Measurements from ENCODE around the gene GPS1.
A peak's percentile ranks its signal among the peaks of the same experiment; 100 is the strongest.

GPS1 gene

GRCh38 chr17:82062984-82063368, 11.3 kb downstream of the GPS1 start:
- ATAC-seq = no peak
- TF ChIP-seq PPARA (CRISPR knock-in tag; IDR thresholded peaks at IDR 0.05; ENCODE audit: borderline replicate concordance) (no peak), RARB (CRISPR knock-in tag; IDR thresholded peaks at IDR 0.05) (no peak), CREB5 (CRISPR knock-in tag; IDR thresholded peaks at IDR 0.05; ENCODE audit: low read depth) (no peak), TOX (CRISPR knock-in tag; IDR thresholded peaks at IDR 0.05; ENCODE audit: borderline replicate concordance) (no peak), OSR1 (CRISPR knock-in tag; IDR thresholded peaks at IDR 0.05) (no peak), CSDC2 (CRISPR knock-in tag; IDR thresholded peaks at IDR 0.05) (no peak), ISL1 (CRISPR knock-in tag; IDR thresholded peaks at IDR 0.05) (no peak), POU6F1 (CRISPR knock-in tag; IDR thresholded peaks at IDR 0.05; ENCODE audit: borderline replicate concordance, low read depth) (no peak), TCF4 (CRISPR knock-in tag; IDR thresholded peaks at IDR 0.05; ENCODE audit: borderline replicate concordance) (no peak), ZFP3 (CRISPR knock-in tag; IDR thresholded peaks at IDR 0.05) (no peak), ESRRG (CRISPR knock-in tag; IDR thresholded peaks at IDR 0.05) (no peak)
- TF ChIP-seq, protein P1, sequence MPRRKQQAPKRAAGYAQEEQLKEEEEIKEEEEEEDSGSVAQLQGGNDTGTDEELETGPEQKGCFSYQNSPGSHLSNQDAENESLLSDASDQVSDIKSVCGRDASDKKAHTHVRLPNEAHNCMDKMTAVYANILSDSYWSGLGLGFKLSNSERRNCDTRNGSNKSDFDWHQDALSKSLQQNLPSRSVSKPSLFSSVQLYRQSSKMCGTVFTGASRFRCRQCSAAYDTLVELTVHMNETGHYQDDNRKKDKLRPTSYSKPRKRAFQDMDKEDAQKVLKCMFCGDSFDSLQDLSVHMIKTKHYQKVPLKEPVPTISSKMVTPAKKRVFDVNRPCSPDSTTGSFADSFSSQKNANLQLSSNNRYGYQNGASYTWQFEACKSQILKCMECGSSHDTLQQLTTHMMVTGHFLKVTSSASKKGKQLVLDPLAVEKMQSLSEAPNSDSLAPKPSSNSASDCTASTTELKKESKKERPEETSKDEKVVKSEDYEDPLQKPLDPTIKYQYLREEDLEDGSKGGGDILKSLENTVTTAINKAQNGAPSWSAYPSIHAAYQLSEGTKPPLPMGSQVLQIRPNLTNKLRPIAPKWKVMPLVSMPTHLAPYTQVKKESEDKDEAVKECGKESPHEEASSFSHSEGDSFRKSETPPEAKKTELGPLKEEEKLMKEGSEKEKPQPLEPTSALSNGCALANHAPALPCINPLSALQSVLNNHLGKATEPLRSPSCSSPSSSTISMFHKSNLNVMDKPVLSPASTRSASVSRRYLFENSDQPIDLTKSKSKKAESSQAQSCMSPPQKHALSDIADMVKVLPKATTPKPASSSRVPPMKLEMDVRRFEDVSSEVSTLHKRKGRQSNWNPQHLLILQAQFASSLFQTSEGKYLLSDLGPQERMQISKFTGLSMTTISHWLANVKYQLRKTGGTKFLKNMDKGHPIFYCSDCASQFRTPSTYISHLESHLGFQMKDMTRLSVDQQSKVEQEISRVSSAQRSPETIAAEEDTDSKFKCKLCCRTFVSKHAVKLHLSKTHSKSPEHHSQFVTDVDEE (CRISPR knock-in tag; IDR thresholded peaks at IDR 0.05) = no peak
- TF ChIP-seq, protein P2, sequence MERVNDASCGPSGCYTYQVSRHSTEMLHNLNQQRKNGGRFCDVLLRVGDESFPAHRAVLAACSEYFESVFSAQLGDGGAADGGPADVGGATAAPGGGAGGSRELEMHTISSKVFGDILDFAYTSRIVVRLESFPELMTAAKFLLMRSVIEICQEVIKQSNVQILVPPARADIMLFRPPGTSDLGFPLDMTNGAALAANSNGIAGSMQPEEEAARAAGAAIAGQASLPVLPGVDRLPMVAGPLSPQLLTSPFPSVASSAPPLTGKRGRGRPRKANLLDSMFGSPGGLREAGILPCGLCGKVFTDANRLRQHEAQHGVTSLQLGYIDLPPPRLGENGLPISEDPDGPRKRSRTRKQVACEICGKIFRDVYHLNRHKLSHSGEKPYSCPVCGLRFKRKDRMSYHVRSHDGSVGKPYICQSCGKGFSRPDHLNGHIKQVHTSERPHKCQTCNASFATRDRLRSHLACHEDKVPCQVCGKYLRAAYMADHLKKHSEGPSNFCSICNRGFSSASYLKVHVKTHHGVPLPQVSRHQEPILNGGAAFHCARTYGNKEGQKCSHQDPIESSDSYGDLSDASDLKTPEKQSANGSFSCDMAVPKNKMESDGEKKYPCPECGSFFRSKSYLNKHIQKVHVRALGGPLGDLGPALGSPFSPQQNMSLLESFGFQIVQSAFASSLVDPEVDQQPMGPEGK (CRISPR knock-in tag; IDR thresholded peaks at IDR 0.05; ENCODE audit: borderline replicate concordance) = no peak

DNA sequence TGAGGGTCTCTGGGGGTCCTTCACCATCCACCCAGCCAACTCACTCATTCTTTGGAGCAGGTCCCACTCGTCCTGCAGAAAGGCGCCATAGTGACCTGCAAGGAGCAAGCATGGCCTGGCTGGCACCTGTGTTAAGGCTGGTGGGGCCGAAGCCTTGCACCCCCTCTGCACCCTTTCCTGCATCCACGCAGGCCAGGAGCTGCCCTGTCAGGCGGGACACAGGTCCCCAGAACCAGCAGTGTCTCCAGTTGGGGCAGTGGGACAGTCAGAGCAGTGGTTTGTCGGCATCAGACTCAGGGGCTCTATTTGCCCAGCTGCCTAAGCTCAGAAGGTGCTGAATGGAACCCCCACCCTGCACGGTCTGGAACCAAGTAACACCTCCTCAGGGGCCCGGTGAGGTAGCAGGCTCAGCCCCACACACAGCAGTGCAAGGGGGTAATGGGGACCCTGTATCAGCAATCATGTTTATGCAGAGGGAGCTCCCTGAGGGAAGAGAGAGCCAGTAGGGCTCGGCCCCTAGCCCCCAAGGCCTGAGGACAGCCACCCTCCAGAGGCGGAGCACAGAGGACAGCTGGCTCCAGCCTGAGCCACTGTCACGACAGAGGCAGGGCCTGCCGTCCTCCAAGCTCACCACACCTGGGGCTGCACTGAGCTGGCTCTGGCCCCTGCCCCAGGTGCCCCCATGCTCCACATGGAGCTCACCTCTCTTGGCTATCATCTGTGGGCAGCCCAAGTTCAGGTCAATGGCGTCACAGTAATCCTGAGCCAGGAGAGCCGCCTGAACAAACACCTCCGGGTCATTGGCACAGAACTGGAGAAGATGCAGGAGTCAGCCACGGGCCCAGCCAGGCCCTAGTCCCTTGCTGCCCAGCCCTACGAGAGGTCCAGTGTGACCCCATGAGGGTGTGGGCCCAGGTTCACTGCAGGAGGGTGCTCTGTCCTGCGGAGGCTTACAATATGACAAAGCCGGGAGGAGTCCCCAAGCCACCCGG, 12.0 kb downstream of the GPS1 start:
- no peak for TF ChIP-seq ZNF565 (CRISPR knock-in tag; conservative IDR thresholded peaks at IDR 0.05; ENCODE audit: low read depth)

GRCh38 chr17:82064433-82065192, 12.9 kb downstream of the GPS1 start:
- no peak for TF ChIP-seq ARNTL (CRISPR knock-in tag; IDR thresholded peaks at IDR 0.05; ENCODE audit: borderline replicate concordance, low read depth)
- peak; percentile 2; the same call in 1 of the 3 replicates for ATAC-seq

More for the DNA sequence above, 12.0 kb downstream of the GPS1 start:
- ATAC-seq = no peak

DNA sequence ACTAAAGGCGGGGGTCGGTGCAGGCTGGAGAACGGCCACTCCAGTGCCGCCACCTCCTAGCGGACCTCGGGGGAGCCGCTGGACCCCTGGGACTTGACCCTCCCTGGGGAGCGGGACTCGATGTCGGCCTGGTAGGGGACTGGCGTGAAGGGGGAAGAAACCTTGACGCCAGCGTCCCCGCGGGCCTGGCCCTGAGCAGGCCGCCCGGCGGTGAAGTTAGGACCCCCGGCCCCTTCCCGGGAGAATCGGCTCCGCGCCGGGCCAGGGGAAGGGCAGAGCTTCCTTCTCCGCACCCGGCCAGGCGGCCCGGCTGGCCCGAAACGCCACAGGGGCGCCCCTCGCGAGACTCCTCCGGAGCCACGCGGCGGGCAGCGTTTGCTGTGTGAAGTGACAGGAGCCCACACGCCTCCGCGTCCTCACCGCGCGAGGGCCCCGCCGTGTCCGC, 13.5 kb downstream of the GPS1 start:
- ATAC-seq = peak; percentile 20
- TF ChIP-seq CREB5 (CRISPR knock-in tag; IDR thresholded peaks at IDR 0.05; ENCODE audit: low read depth) (no peak), TCF4 (CRISPR knock-in tag; IDR thresholded peaks at IDR 0.05; ENCODE audit: borderline replicate concordance) (no peak), ZNF565 (CRISPR knock-in tag; conservative IDR thresholded peaks at IDR 0.05; ENCODE audit: low read depth) (no peak), ZFP30 (CRISPR knock-in tag; IDR thresholded peaks at IDR 0.05) (no peak), ESRRG (CRISPR knock-in tag; IDR thresholded peaks at IDR 0.05) (no peak), ZFP3 (CRISPR knock-in tag; IDR thresholded peaks at IDR 0.05) (no peak), ARNTL (CRISPR knock-in tag; IDR thresholded peaks at IDR 0.05; ENCODE audit: borderline replicate concordance, low read depth) (no peak), ZNF70 (CRISPR knock-in tag; IDR thresholded peaks at IDR 0.05) (no peak), CSDC2 (CRISPR knock-in tag; IDR thresholded peaks at IDR 0.05) (no peak), RARB (CRISPR knock-in tag; IDR thresholded peaks at IDR 0.05) (no peak), ISL1 (CRISPR knock-in tag; IDR thresholded peaks at IDR 0.05) (no peak), ZNF8 (CRISPR knock-in tag; IDR thresholded peaks at IDR 0.05) (no peak), GLIS3 (CRISPR knock-in tag; IDR thresholded peaks at IDR 0.05) (no peak), ZC3H10 (CRISPR knock-in tag; IDR thresholded peaks at IDR 0.05) (no peak), TOX (CRISPR knock-in tag; IDR thresholded peaks at IDR 0.05; ENCODE audit: borderline replicate concordance) (no peak)
- TF ChIP-seq, protein P2 (CRISPR knock-in tag; IDR thresholded peaks at IDR 0.05; ENCODE audit: borderline replicate concordance) = no peak
